ENCODE data around the gene CSAG2. TPM values are rescaled to one million over a fixed set of nuclear protein-coding genes. Genes with fewer than 3 reads are reported as not detected.

The CSAG2 gene
- total RNA-seq, 1 donor from 2014 or later = not detected

- intact Hi-C loops (cut with micrococcal nuclease) = no loop called here
These were observed 46.0 kb downstream of the CSAG2 start for GRCh38 chrX:152663086-152663485.

- intact Hi-C loops (cut with micrococcal nuclease) = no loop called here
These were observed 50.8 kb downstream of the CSAG2 start for GRCh38 chrX:152658302-152658701.

Other genes starting within 250 kb of the CSAG2 start
- 0.05 and 0.07 TPM in 2 replicates for gene GABRQ, start 71.4 kb downstream of the CSAG2 start, total RNA-seq
- gene MAGEA3, start 10.5 kb downstream of the CSAG2 start, total RNA-seq = not detected in 2 replicates
- gene MAGEA2B, start 5.4 kb upstream of the CSAG2 start, total RNA-seq = not detected in 2 replicates
- gene CSAG1, start 24.4 kb upstream of the CSAG2 start, total RNA-seq = not detected in 2 replicates
- not detected in 2 replicates for gene MAGEA12, start 24.5 kb upstream of the CSAG2 start, total RNA-seq
- not detected in 2 replicates for gene MAGEA2, start 44.6 kb upstream of the CSAG2 start, total RNA-seq
- 7.4 and 9.8 TPM in 2 replicates for gene CSAG3, start 49.9 kb upstream of the CSAG2 start, total RNA-seq
- gene MAGEA6, start 60.4 kb upstream of the CSAG2 start, total RNA-seq = not detected in 2 replicates
- 9.0 and 10.0 TPM in 2 replicates for gene CETN2, start 121.5 kb upstream of the CSAG2 start, total RNA-seq
- 16.3 TPM in 2 replicates for gene NSDHL, start 121.8 kb upstream of the CSAG2 start, total RNA-seq
- 1.0 and 1.1 TPM in 2 replicates for gene ZNF185, start 188.8 kb upstream of the CSAG2 start, total RNA-seq

All from T-helper 1 cell treated with Interleukin-12 subunit alpha and Interleukin-12 subunit beta and Interleukin-4 antibody, amounts not matched to agents 30 ng/mL and 1 ng/mL, for 36 hours (primary cell).